AG04450 (cell line): Measurements from ENCODE around the gene FCHSD2. TPM values are rescaled to one million over a fixed set of nuclear protein-coding genes. Genes with fewer than 3 reads are reported as not detected.

Experiments used
- CTCF ChIA-PET: fragments of 300-600, 350-600 bp; formaldehyde crosslinking; extraction: SDS; loops from one replicate; lab custom pipeline; 2022; ENCODE audit warnings: antibody characterized with exemption, inconsistent platforms; lab: Charles Lee
- POLR2A ChIA-PET: fragments of 350-600 bp; formaldehyde crosslinking; extraction: SDS; loops from one replicate; lab custom pipeline; 2021; ENCODE audit warnings: antibody characterized with exemption, inconsistent platforms; lab: Yijun Ruan, JAX
- DNase-seq: peaks from one replicate; pipeline ENCODE4 v3.0.0-alpha.2; 2011; ENCODE audit warnings: low read depth, low spot score
- H3K27ac ChIP-seq: one replicate; pipeline ENCODE4 v1.5.1; 2012; ENCODE audit warnings: low read depth, low read length, control low read depth
- H3K27me3 ChIP-seq: one replicate; pipeline ENCODE4 v1.6.0; 2012; ENCODE audit warnings: low read length; ENCODE audit not compliant: control insufficient read depth, insufficient read depth
- H3K4me3 ChIP-seq: 2 replicates; pipeline ENCODE4 v1.5.1; 2011; ENCODE audit warnings: mild to moderate bottlenecking, low read depth, low read length, control low read depth
- H3K9me3 ChIP-seq: 2 replicates; pipeline ENCODE4 v1.5.1; 2012; ENCODE audit warnings: low read length; ENCODE audit not compliant: control insufficient read depth, insufficient read depth
- CTCF ChIP-seq: IDR thresholded peaks from 2 replicates; pipeline ENCODE4 v1.5.1; 2011; ENCODE audit warnings: low read depth, low read length, control low read depth, inconsistent platforms
- polyA plus RNA-seq: library from polyadenylated mRNA; depleted of rRNA; stranded (reverse); fragments of >200 nt; gene quantifications from 2 replicates; pipeline ENCODE4 v1.2.3, GENCODE V29; 2011

FCHSD2 gene
- polyA plus RNA-seq, 1 experiment, result 24.7 TPM

- ChIA-PET CTCF (interaction anchor here (1.0 kb wide), 1 partner anchor 10 kb away, joined by 3 read pairs; no protein-coding TSS in a partner anchor), POLR2A (no interaction called here)
- Histone ChIP-seq H3K4me3 (no peak overlapping the region), H3K27me3 (no peaks in the 10 kb centered on the region), H3K9me3 (no peaks in the 10 kb centered on the region), H3K27ac (no peak overlapping the region)
- DNase-seq, result no peak
- no peak for TF ChIP-seq CTCF
Observed at GRCh38 chr11:73147771-73148681, 5.9 kb upstream of the FCHSD2 start.

GRCh38 chr11:73145986-73146575 is 4.0 kb upstream of the FCHSD2 start:
- H3K27me3 ChIP-seq, result no peaks in the 10 kb centered on the region
- no peaks in the 10 kb centered on the region; the same call in 1 of the 2 replicates for H3K9me3 ChIP-seq
- TF ChIP-seq CTCF, result no peak
- ChIA-PET CTCF (interaction anchor here (1.6 kb wide), 1 partner anchor 12 kb away, joined by 4 read pairs; no protein-coding TSS in a partner anchor), POLR2A (no interaction called here)
- no peak for DNase-seq
- H3K27ac ChIP-seq, result no peak overlapping the region
- no peak overlapping the region for H3K4me3 ChIP-seq

GRCh38 chr11:73143126-73143838 is 1.2 kb upstream of the FCHSD2 start:
- H3K27ac ChIP-seq, result peak overlapping the region; percentile 75
- DNase-seq, result peak; percentile 38
- H3K27me3 ChIP-seq, result no peaks in the 10 kb centered on the region
- no peak for TF ChIP-seq CTCF
- ChIA-PET CTCF (interaction anchor here (0.6 to 2.4 kb wide), 13 partner anchors 11 to 416 kb away, joined by 3 to 33 read pairs (median 4); no protein-coding TSS in a partner anchor), POLR2A (interaction anchor here (0.6 to 2.6 kb wide), 9 partner anchors 8 to 384 kb away, joined by 3 to 45 read pairs (median 5); no protein-coding TSS in a partner anchor)
- no peaks in the 10 kb centered on the region; the same call in 1 of the 2 replicates for H3K9me3 ChIP-seq
- peak overlapping the region; percentile 53 for H3K4me3 ChIP-seq

GRCh38 chr11:73141309-73142127 is 600 bp downstream of the FCHSD2 start:
- POLR2A ChIA-PET, result interaction anchor here (0.9 to 2.6 kb wide), 4 partner anchors 16 to 166 kb away, joined by 3 to 45 read pairs (median 6); no protein-coding TSS in a partner anchor

More at GRCh38 chr11:73141309-73142127, 600 bp downstream of the FCHSD2 start:
- Histone ChIP-seq H3K27ac (peak overlapping the region; percentile 77), H3K27me3 (no peaks in the 10 kb centered on the region), H3K4me3 (peak overlapping the region; percentile 92), H3K9me3 (no peaks in the 10 kb centered on the region; the same call in 1 of the 2 replicates)
- DNase-seq, result no peak
- CTCF ChIA-PET, result interaction anchor here (1.0 to 1.1 kb wide), 8 partner anchors 14 to 319 kb away, joined by 3 to 11 read pairs (median 6); no protein-coding TSS in a partner anchor
- TF ChIP-seq CTCF, result no peak
